Smooth muscle cell (in vitro differentiated cells): Measurements from ENCODE around the gene TRAFD1. TPM values are rescaled to one million over a fixed set of nuclear protein-coding genes. Genes with fewer than 3 reads are reported as not detected.

Experiments
- DNase-seq: peaks from one replicate; lab custom pipeline; 2025; ENCODE audit not compliant: unreplicated experiment; lab: John Stamatoyannopoulos, UW
- H2AFZ ChIP-seq: fragments of 200-600 bp; sonication (generic); 2 replicates; pipeline ENCODE4 v1.6.0; 2016; ENCODE audit warnings: antibody characterized with exemption, low read depth, mild to moderate bottlenecking
- H3F3A ChIP-seq: fragments of 200-600 bp; sonication (generic); 2 replicates; pipeline ENCODE4 v1.6.0; 2017; ENCODE audit warnings: antibody characterized with exemption, low read depth
- H3K27ac ChIP-seq: fragments of 200-600 bp; sonication (generic); 2 replicates; pipeline ENCODE4 v1.5.1; 2016; ENCODE audit warnings: low read depth, mild to moderate bottlenecking
- H3K27me3 ChIP-seq: fragments of 200-600 bp; sonication (generic); 2 replicates; pipeline ENCODE4 v1.6.1; 2016; ENCODE audit warnings: low read depth, mild to moderate bottlenecking
- H3K36me3 ChIP-seq: fragments of 200-600 bp; sonication (generic); 2 replicates; pipeline ENCODE4 v1.5.1; 2016; ENCODE audit warnings: low read depth
- H3K4me1 ChIP-seq: fragments of 200-600 bp; sonication (generic); 2 replicates; pipeline ENCODE4 v1.5.1; 2016; ENCODE audit warnings: low read depth
- H3K4me2 ChIP-seq: fragments of 200-600 bp; sonication (generic); 2 replicates; pipeline ENCODE4 v1.6.0; 2016; ENCODE audit warnings: mild to moderate bottlenecking
- H3K4me3 ChIP-seq: fragments of 200-600 bp; sonication (generic); 2 replicates; pipeline ENCODE4 v1.5.1; 2016; ENCODE audit warnings: mild to moderate bottlenecking
- H3K79me2 ChIP-seq: fragments of 200-600 bp; sonication (generic); 2 replicates; pipeline ENCODE4 v1.6.0; 2016; ENCODE audit warnings: low read depth, mild to moderate bottlenecking
- H3K9ac ChIP-seq: fragments of 200-600 bp; sonication (generic); 2 replicates; pipeline ENCODE4 v1.6.0; 2016; ENCODE audit warnings: low read depth
- H3K9me3 ChIP-seq: fragments of 200-600 bp; sonication (generic); replicated peaks from 2 replicates; pipeline ENCODE4 v1.5.1; 2016; ENCODE audit warnings: low read depth
- H4K20me1 ChIP-seq: fragments of 200-600 bp; sonication (generic); 2 replicates; pipeline ENCODE4 v1.6.0; 2016; ENCODE audit warnings: low read depth
- WGBS: methylation state at CpG from one replicate; pipeline ENCODE4 v1.1.7; 2016; ENCODE audit warnings: low lambda C conversion rate; 5-methylcytosine and 5-hydroxymethylcytosine counted together
- polyA plus RNA-seq: library from polyadenylated mRNA; unstranded; fragments of >200 nt; fragmentation: Nextera tagmentation; extraction: Ambion mirVana; gene quantifications from 2 replicates; pipeline ENCODE4 v1.2.1, GENCODE V29; 2016
- total RNA-seq: library from RNA; depleted of rRNA; stranded (reverse); fragments of >200 nt; gene quantifications from 2 replicates; pipeline ENCODE4 v1.2.3, GENCODE V29; 2014
- TF ChIP-seq, protein P1 (sequence below): fragments of 200-600 bp; sonication (generic); IDR thresholded peaks from 2 replicates; pipeline ENCODE4 v1.5.1; 2017; ENCODE audit warnings: borderline replicate concordance, mild to moderate bottlenecking, antibody characterized with exemption; ENCODE audit not compliant: insufficient read depth, poor library complexity, severe bottlenecking

TRAFD1 gene
- total and polyA plus RNA-seq, 2 experiments from 2014 or later = 30.2 to 44.8 TPM

DNA sequence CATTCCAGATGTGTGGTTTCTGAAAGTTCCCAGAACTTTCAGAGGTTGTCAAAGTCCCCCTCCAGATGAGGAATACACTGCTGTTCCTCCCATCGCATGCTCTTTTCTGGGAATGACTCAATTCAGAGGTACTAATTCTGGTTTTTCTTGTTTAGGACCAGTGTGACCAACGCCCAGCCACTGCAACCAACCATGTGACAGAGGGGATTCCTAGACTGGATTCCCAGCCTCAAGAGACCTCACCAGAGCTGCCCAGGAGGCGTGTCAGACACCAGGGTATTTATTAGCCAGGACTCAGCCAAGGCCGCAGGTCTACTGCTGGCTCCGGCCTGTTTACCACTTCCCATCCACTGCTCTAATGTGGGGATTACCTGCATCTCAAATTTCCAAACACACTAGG, 24.2 kb downstream of the TRAFD1 start:
- TF ChIP-seq, protein P1, sequence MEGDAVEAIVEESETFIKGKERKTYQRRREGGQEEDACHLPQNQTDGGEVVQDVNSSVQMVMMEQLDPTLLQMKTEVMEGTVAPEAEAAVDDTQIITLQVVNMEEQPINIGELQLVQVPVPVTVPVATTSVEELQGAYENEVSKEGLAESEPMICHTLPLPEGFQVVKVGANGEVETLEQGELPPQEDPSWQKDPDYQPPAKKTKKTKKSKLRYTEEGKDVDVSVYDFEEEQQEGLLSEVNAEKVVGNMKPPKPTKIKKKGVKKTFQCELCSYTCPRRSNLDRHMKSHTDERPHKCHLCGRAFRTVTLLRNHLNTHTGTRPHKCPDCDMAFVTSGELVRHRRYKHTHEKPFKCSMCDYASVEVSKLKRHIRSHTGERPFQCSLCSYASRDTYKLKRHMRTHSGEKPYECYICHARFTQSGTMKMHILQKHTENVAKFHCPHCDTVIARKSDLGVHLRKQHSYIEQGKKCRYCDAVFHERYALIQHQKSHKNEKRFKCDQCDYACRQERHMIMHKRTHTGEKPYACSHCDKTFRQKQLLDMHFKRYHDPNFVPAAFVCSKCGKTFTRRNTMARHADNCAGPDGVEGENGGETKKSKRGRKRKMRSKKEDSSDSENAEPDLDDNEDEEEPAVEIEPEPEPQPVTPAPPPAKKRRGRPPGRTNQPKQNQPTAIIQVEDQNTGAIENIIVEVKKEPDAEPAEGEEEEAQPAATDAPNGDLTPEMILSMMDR = no peak
- Histone ChIP-seq H3K9ac (no peak overlapping the region), H3K27ac (peak overlapping the region; percentile 78), H3K9me3 (no peaks in the 10 kb centered on the region), H3K27me3 (no peaks in the 10 kb centered on the region), H3K36me3 (peaks cover 31% of the 10 kb centered on the region), H4K20me1 (no peaks in the 10 kb centered on the region), H3K79me2 (no peaks in the 10 kb centered on the region), H3K4me1 (no peaks in the 10 kb centered on the region), H2AFZ (no peak overlapping the region), H3K4me3 (no peak overlapping the region), H3K4me2 (no peak overlapping the region), H3F3A (no peaks in the 10 kb centered on the region)
- DNase-seq = no peak
- WGBS = 79% methylated on average over 5 of the region's 5 CpGs

DNA sequence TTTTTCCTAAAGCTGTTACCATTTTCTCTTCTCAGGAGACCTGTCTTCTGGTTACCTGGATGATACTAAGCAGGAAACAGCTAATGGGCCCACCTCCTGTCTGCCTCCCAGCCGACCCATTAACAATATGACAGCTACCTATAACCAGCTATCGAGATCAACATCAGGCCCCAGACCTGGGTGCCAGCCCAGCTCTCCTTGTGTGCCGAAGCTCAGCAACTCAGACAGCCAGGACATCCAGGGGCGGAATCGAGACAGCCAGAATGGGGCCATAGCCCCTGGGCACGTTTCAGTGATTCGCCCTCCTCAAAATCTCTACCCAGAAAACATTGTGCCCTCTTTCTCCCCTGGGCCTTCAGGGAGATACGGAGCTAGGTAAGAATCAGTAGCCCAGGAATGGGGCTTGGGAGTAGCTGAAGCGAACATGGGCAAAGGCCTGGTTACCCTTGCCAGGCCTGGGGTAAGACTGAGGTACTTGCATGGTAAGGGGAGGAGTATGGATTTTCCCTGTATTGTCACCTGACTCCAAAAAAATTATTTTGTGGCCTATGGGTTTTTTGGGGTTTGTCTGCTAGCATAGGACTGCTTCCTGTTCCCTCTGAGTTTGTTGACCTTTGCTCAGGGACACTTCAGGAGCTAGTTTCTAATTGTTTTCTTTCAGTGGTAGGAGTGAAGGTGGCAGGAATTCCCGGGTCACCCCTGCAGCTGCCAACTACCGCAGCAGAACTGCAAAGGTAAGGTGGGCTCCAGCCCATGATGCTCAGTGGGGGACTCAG, 26.6 kb downstream of the TRAFD1 start:
- no peak for DNase-seq

DNA sequence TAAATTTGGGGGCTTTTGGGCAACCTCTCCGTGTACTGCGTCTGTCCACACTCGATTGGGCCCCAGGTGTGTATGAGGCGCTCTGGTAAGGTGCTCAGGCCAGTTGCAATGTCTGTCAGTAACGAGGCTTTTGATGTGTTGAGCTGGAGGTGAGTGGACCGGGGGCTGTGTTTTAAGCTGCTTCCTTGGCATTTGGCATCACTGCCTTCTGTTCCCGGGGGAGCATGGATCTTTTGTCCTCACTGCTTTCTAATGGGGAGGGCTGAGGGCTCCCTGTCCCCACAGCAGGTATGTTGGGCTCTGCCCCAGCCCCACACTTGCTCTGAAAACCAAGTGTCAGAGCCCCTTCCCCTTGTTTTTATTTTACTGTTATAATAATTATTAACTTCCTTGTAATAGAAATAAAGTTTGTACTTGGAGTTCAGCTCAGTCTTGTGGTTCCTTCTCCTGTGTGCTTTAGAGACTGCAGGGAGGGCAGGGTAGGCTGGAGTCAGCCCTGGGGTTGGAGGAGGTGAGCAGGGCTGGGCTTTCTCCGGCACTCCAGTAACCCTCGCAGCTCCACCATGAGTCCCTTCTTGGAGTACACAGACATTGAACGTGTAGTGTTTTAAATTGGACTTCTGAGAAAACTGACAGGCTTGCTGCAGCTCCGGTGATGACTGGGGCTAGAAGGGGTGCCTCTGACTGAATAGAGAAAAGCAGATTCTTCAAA, 28.0 kb downstream of the TRAFD1 start:
- H3K4me1 ChIP-seq = no peaks in the 10 kb centered on the region
- no peak overlapping the region for H3K27ac ChIP-seq
- TF ChIP-seq, protein P1 = no peak
- DNase-seq = no peak
- no peaks in the 10 kb centered on the region for H3K79me2 ChIP-seq
- peaks cover 18% of the 10 kb centered on the region for H3K36me3 ChIP-seq
- H3K27me3 ChIP-seq = no peaks in the 10 kb centered on the region
- no peaks in the 10 kb centered on the region for H3F3A ChIP-seq
- H4K20me1 ChIP-seq = no peaks in the 10 kb centered on the region
- H3K4me3 ChIP-seq = no peak overlapping the region
- no peak overlapping the region for H3K9ac ChIP-seq
- WGBS = 98% methylated on average over 11 of the region's 11 CpGs
- no peak overlapping the region for H3K4me2 ChIP-seq
- H3K9me3 ChIP-seq = no peaks in the 10 kb centered on the region
- no peak overlapping the region for H2AFZ ChIP-seq

More for the DNA sequence above, 26.6 kb downstream of the TRAFD1 start:
- no peaks in the 10 kb centered on the region for H3F3A ChIP-seq
- no peaks in the 10 kb centered on the region for H3K27me3 ChIP-seq
- no peaks in the 10 kb centered on the region for H4K20me1 ChIP-seq
- H3K79me2 ChIP-seq = no peaks in the 10 kb centered on the region
- no peak overlapping the region for H3K9ac ChIP-seq
- 98% methylated on average over 11 of the region's 11 CpGs for WGBS
- no peak overlapping the region for H3K4me3 ChIP-seq
- TF ChIP-seq, protein P1 = no peak
- H3K4me1 ChIP-seq = no peaks in the 10 kb centered on the region
- no peak overlapping the region for H3K4me2 ChIP-seq
- H3K9me3 ChIP-seq = no peaks in the 10 kb centered on the region
- H3K36me3 ChIP-seq = peaks cover 23% of the 10 kb centered on the region
- H3K27ac ChIP-seq = no peak overlapping the region
- no peak overlapping the region for H2AFZ ChIP-seq
